ENCODE results near the gene POU3F1. TPM values are rescaled to one million over a fixed set of nuclear protein-coding genes. Genes with fewer than 3 reads are reported as not detected.
A peak's percentile ranks its signal among the peaks of the same experiment; 100 is the strongest.

Gene POU3F1
- total RNA-seq, 2 experiments from 2014 or later = 0.13 TPM; not detected in 1

GRCh38 chr1:38018864-38019343 is 27.7 kb downstream of the POU3F1 start:
- no TSS peak for BruUV-seq (replicated peaks)
- no peak for TF ChIP-seq EZH2phosphoT487 (IDR thresholded peaks at IDR 0.05; ENCODE audit: borderline replicate concordance, low read depth, low read length)
- peak; percentile 89 for TF ChIP-seq CTCF (conservative IDR thresholded peaks at IDR 0.05; ENCODE audit: low read length)

GRCh38 chr1:38015978-38016725 is 30.4 kb downstream of the POU3F1 start:
- Histone ChIP-seq H3K9me2 (ENCODE audit: insufficient read depth, low read length) (no peaks in the 10 kb centered on the region), H3K36me3 (ENCODE audit: insufficient read depth, low read length) (peaks cover 65% of the 10 kb centered on the region), H3K79me2 (ENCODE audit: insufficient read depth, low read depth, low read length) (peaks cover 37% of the 10 kb centered on the region), H3K27ac (ENCODE audit: low read depth, low read length, poor library complexity, severe bottlenecking) (no peak overlapping the region), H3K4me2 (ENCODE audit: low read length) (no peak overlapping the region), H2AFZ (ENCODE audit: low read length) (no peak overlapping the region), H3K9me3 (ENCODE audit: low read length) (no peaks in the 10 kb centered on the region), H3K4me3 (ENCODE audit: low read depth, low read length, poor library complexity, severe bottlenecking) (no peak overlapping the region), H3K4me1 (ENCODE audit: insufficient read depth, low read length, poor library complexity, severe bottlenecking) (peaks cover 22% of the 10 kb centered on the region), H4K20me1 (ENCODE audit: insufficient read depth, low read length) (peaks cover 8% of the 10 kb centered on the region)
- DNase-seq (ENCODE audit: low spot score) = no peak
- no peak for TF ChIP-seq EZH2phosphoT487 (IDR thresholded peaks at IDR 0.05; ENCODE audit: borderline replicate concordance, low read depth, low read length)
- no peak for TF ChIP-seq CTCF (conservative IDR thresholded peaks at IDR 0.05; ENCODE audit: low read length)
- no TSS peak for BruUV-seq (replicated peaks)
- POLR2A ChIA-PET = interaction anchor here (0.5 to 0.7 kb wide), 2 partner anchors 225 to 868 kb away, joined by 3 read pairs; no protein-coding TSS in a partner anchor
- CTCF ChIA-PET (ENCODE audit: unreplicated experiment) = no interaction called here
- intact Hi-C loops (cut with micrococcal nuclease; ENCODE audit: unreplicated experiment) = loop anchor here (10.0 kb wide), 1 partner anchor 321 kb away; the partner anchor contains the start of gene CDCA8

More at GRCh38 chr1:38018864-38019343, 27.7 kb downstream of the POU3F1 start:
- peaks cover 8% of the 10 kb centered on the region for H3K4me1 ChIP-seq (ENCODE audit: insufficient read depth, low read length, poor library complexity, severe bottlenecking)
- peaks cover 23% of the 10 kb centered on the region for H3K79me2 ChIP-seq (ENCODE audit: insufficient read depth, low read depth, low read length)
- no peaks in the 10 kb centered on the region for H3K9me2 ChIP-seq (ENCODE audit: insufficient read depth, low read length)
- no peak overlapping the region for H3K4me3 ChIP-seq (ENCODE audit: low read depth, low read length, poor library complexity, severe bottlenecking)
- intact Hi-C loops (cut with micrococcal nuclease; ENCODE audit: unreplicated experiment) = loop anchor here (1.0 to 10.0 kb wide), 3 partner anchors 28 to 324 kb away; partner anchors contain the start of genes CDCA8 and SF3A3
- ChIA-PET CTCF (ENCODE audit: unreplicated experiment) (no interaction called here), POLR2A (interaction anchor here (1.2 kb wide), 1 partner anchor 823 kb away, joined by 3 read pairs; no protein-coding TSS in a partner anchor)
- no peaks in the 10 kb centered on the region for H3K9me3 ChIP-seq (ENCODE audit: low read length)
- peaks cover 92% of the 10 kb centered on the region for H3K36me3 ChIP-seq (ENCODE audit: insufficient read depth, low read length)
- no peak overlapping the region for H3K4me2 ChIP-seq (ENCODE audit: low read length)
- DNase-seq (ENCODE audit: low spot score) = peak; percentile 60
- no peak overlapping the region for H2AFZ ChIP-seq (ENCODE audit: low read length)
- H3K27ac ChIP-seq (ENCODE audit: low read depth, low read length, poor library complexity, severe bottlenecking) = no peak overlapping the region
- peaks cover 3% of the 10 kb centered on the region; the same call in 1 of the 2 replicates for H4K20me1 ChIP-seq (ENCODE audit: insufficient read depth, low read length)
